Keratinocyte (primary cell): Measurements from ENCODE around the gene EXOC3L1.

Source experiments
- CTCF ChIP-seq, 3 experiments: IDR thresholded peaks in 1 of 3; conservative IDR thresholded peaks in 1 of 3; optimal IDR thresholded peaks in 1 of 3; 2 replicates in 2 of 3; 3 replicates in 1 of 3; pipeline versions ENCODE3 to v1.5.1; 2011; ENCODE audit warnings: low read length in 3 of 3, mild to moderate bottlenecking in 3 of 3, moderate library complexity in 2 of 3, control low read depth in 1 of 3, inconsistent platforms in 1 of 3; ENCODE audit not compliant: insufficient read depth in 2 of 3; ENCODE audit errors: extremely low read depth in 1 of 3
- EZH2 ChIP-seq: IDR thresholded peaks from one replicate; pipeline ENCODE4 v1.6.1; 2012; ENCODE audit warnings: inconsistent platforms, mild to moderate bottlenecking, low read length, moderate library complexity

GRCh38 chr16:67169011-67169451 lies 20.9 kb downstream of the EXOC3L1 start:
- TF ChIP-seq CTCF (optimal IDR thresholded peaks at IDR 0.05 in 1 of 3, IDR thresholded peaks at IDR 0.05 in 1 of 3, conservative IDR thresholded peaks at IDR 0.05 in 1 of 3; ENCODE audit: extremely low read depth in 1 of 3, insufficient read depth in 2 of 3, low read length in 3 of 3) (no peak), EZH2 (no peak)
